Measurements from ENCODE around the gene FGR.

FGR gene

DNA sequence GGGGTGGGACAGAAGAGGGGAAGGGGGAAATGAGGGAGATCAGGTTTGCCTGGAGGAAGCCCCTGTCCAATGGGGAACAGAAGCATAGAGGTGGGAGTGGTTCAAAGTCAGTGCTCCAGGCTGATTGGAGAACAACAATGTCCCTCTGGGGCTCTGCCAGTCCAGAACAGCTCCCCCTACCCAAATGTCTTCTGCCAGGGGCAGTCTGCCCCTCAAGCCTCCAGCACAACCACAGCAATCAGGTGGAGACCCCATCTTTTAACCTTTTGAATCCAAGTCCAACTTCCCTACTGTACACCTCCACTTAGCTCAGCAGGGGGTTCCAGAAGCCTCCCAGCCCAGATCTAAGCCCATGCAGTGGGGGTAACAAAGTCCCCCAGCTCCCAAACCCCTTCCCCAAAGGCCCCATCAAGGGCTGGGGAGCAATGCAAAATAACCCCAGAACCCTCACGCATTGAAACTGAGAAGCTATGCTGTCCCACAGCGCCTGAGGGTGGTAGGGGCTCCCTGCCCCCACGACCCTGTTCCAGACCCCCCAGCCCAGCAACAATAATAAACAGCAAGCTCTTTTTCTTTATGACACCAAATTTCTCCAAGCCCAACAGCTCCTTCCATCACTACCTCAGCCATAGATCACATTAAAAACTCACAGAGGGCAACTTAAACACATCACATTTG is 34.3 kb downstream of the FGR start:
- DNase-seq = no peak

DNA sequence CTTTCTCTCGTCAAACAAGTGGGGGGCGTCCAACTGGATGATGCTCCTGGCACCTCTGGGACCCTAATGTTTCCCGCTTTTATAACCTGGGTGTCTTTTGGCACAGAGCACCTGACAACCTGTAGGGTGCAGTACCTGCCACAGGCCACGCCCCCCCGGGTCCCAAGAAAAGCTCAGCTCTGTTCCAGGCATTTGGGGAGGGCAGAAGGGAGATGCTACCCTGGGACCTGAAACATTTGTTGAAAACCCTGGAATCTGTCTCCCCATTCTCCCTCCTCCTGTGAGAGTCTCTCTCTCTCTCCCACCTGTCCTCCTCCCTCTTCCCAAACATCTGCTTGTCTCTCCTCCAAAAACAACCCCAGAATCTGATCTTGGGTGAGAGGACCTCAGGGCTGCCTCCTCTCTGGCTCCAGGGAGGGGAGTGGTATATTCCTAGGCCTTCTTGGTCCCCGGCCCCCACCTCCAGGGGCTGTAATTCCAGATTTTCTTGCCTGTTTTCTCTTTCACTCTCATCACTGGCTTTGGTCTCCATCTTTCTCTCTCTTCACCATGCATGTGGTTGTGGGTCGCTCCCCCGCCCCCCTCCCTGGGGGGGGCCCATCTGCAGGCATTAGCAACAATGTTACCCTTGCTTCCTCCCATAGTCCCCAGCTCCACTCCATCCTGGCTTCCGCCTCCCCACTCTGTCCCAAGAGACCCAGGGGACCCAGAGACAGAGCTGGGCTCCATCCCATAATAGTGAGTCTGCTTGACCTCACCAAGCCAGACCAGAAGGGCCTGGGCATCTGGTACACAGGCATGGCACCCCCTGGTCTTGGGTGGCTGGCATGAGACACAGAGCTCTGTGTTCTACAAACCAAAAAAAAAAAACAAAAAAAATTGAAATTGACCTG is 35.1 kb downstream of the FGR start:
- no peak for DNase-seq

DNA sequence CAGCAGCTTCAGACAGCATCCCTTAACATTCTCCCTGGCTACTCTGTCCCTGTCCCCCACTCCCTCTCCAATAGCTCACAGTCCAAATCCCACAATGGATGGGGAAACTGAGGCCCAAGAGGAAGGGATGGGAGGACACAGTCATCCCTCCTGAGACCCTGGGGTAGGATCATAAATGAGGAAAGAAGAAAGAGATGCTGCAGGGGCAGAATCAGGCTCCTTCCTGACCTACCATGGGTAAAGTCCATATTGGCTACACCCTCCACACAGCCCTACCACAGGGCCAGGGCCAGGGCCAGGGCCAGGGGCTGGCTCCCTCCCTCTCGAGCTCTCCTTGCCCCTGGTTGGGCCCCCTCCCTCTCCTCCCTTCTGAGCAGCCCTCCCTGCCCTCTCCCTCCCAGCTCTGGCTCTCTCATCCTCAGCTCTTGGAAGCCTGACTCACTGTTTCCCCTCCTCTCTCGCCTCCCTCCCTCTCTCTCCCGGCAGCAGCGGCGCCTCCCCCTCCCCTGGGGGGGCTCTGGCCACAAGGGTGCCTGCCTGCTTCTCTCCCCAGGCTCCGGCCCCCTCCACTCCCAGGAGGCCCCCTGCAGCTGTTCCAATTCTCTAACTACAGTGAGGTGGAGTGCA is 36.0 kb downstream of the FGR start:
- peak; percentile 84 for DNase-seq

DNA sequence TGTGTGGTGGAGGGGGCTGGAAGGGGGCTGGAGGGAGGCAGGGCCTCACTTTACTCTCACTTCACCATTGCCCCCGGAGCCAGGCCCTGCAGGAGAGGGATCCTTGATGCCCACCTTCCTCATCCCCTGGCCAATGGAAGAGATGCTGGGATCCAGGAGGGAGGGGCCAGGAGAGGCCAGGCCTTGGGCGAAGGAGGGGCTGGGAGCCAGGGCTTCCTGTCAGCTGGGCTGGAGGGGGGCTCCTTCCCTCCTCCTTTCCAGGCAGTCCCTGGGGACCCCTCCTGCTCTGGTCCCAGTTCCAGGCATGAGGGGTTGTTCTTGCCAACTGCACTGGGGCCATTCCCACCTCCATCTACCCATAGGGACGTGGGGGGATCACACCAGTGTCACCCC is 36.7 kb downstream of the FGR start:
- peak; percentile 59 for DNase-seq

- DNase-seq = peak; percentile 69
These were observed 37.3 kb downstream of the FGR start for GRCh38 chr1:27597516-27598294.

GRCh38 chr1:27596986-27597385 is 38.0 kb downstream of the FGR start:
- no peak for DNase-seq

DNA sequence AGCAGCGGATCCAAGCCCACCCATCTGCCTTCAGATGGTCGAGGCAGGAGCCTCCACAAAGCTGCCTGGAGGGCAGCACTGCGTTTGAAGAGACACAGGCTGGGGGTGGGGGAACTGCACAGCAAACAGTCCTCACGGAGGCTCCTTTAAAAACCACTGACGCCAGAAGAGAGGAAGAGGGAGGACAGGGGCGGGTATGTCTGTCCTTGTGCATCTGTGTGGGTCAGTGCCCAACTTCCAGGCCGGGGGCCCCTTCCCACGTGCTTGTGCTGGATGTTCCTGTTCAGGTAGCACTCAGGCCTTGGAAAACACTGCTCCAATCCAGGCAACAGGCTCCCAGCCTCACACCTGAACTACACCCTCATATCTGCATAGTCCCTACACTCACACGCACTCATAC is 38.7 kb downstream of the FGR start:
- DNase-seq = no peak

- DNase-seq = no peak
These were observed 39.4 kb downstream of the FGR start for GRCh38 chr1:27595597-27595996.

- DNase-seq = peak; percentile 62
These were observed 40.1 kb downstream of the FGR start for GRCh38 chr1:27594564-27595510.

DNA sequence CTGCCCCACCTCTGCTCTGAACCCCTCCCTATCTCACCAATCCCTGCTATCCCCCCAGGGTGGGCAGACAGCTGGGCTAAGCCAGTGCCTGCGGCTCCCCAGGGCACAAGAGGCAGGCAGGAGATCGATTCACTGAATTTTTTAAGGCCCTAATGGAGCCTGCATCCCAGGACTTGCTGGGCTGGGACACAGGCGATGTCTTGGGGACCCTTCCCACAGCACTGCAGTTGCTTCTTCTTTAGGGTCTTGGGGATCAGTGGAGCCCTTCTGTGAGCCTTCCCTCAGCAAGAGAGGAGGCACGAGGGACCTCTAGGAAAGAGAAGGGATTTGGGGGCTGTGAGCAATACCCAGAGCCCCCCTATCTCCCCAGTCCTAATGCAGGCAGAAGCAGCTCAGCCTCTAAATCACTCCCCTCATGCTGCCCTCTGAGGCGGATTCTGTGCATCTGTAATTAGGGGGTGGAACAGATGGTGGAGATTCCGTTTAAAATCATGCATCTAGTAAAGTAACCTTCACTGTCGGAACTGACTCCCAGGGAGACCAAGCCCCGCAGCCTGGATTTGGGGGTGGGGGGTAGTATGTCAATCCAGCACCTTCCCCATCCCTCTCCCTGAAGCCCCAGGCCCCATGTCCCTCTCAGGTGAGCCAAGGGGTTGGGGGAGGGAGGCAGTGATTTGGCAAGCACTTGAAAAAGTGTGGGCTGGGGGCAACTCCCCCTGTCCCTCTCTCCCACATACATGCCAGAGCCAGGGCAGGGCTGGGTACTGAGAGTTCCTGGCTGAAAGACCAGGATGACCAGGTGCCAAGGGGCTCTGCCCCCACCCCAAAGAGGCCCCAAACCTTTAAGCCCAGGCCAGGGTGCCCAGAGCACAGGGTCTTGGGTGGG is 41.1 kb downstream of the FGR start:
- no peak for DNase-seq

- no peak for DNase-seq
These were observed 41.9 kb downstream of the FGR start for GRCh38 chr1:27592931-27593677.

DNA sequence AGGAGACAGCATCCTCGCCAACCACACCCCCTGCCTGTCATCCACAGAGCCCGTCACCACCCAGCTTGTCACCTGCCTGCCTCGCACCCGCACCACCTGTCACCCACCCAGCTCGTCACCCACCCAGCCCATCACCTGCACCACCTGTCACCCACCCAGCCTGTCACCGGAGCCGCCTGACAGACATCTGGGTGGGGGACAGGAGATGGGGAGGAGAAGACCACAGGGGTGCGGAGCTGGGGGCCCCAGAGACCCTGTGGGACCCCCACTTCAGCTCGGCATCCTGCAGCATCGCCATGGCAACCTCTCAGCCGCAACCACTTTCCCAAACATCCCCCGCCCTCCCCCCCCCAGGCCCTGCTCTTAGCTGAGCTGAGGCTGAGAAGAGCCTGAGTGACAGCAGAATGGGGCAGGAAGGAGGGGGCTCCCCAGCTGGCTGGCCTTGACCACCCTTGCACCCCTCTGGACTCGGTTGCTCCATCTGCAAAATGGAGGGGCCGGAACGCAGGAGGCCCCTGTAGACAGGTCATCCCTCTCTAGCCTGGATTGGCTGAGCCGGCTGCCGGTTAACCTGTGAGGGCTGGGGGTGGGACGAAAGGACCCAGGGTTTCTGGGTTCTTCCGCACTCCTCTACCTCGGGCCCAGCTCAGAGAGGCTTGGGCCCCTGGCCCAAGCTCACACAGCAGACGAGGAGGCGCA is 42.6 kb downstream of the FGR start:
- DNase-seq = no peak

DNA sequence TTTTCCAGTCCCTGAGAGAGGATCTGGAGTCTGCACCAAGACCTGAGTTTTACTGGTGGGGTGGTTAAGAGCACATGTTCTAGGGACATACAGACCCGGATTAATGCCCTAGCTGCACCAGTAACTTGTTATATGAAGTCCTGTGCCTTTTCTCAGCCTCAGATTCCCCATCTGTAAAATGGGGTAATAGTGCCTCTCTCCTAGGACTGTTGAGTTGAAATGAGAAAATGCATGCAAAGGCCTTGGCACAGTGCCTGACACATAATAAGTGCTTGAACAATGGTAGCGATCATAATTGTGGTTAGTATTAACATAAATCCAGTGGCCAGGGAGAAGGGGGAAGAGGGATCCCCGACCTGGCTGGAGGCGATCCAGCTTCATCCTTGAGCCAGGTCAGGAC is 43.4 kb downstream of the FGR start:
- peak; percentile 62 for DNase-seq

DNA sequence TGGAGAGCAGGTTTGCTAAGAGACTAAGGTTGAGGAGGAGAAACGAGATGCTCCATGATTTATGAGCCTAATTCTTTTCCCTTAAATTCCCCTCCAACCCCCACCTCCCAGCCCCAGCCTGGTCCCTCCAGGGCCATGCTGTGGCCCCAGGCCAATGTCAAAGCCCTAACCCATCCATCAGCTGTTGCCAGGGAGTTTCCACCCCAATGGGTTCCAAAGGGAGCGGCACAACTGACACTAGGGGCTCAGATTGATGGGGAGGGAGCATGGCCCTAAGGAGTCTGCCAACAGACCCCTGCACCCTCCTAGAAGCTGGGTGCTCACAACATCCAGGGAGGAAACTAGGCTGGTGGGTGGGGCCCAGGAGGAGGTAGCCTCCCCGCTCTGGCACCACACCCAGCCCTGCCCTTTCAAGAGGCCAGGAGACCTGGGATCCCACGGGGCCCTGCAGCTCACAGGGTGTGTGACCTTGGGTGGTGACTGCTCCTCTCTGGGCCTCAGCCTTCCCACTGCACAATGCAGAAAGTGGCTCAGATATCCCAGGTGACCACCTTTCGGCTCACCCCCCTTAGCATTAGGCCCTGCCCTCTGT is 44.0 kb downstream of the FGR start:
- DNase-seq = no peak

GRCh38 chr1:27589841-27590426 is 45.1 kb downstream of the FGR start:
- peak; percentile 66 for DNase-seq

- no peak for DNase-seq
These were observed 45.5 kb downstream of the FGR start for GRCh38 chr1:27589441-27589840.

GRCh38 chr1:27588256-27589232 is 46.4 kb downstream of the FGR start:
- DNase-seq = peak; percentile 58

Measured in fibroblast of upper back skin (primary cell).